Glutamatergic neuron (in vitro differentiated cells): ENCODE data around the gene DHX34. TPM values are rescaled to one million over a fixed set of nuclear protein-coding genes. Genes with fewer than 3 reads are reported as not detected.

ENCODE experiments used
- DNase-seq: peaks from one replicate; pipeline ENCODE4 v3.0.0; 2022
- H3K27ac Mint-ChIP-seq: one replicate; pipeline ENCODE4 v1.8.0; 2020; ENCODE audit warnings: mild to moderate bottlenecking, mixed read lengths, inconsistent platforms; ENCODE audit not compliant: unreplicated experiment
- H3K27me3 Mint-ChIP-seq: one replicate; pipeline ENCODE4 v1.8.0; 2020; ENCODE audit warnings: mild to moderate bottlenecking, moderate library complexity, mixed read lengths, inconsistent platforms; ENCODE audit not compliant: unreplicated experiment
- H3K36me3 Mint-ChIP-seq: one replicate; pipeline ENCODE4 v1.8.0; 2020; ENCODE audit warnings: mild to moderate bottlenecking, mixed read lengths, inconsistent platforms; ENCODE audit not compliant: unreplicated experiment
- H3K4me1 Mint-ChIP-seq: one replicate; pipeline ENCODE4 v1.8.0; 2020; ENCODE audit warnings: mild to moderate bottlenecking, low read depth, mixed read lengths, inconsistent platforms; ENCODE audit not compliant: unreplicated experiment
- H3K4me3 Mint-ChIP-seq: one replicate; pipeline ENCODE4 v1.8.0; 2020; ENCODE audit warnings: mild to moderate bottlenecking, mixed read lengths, inconsistent platforms; ENCODE audit not compliant: unreplicated experiment
- H3K9me3 Mint-ChIP-seq: one replicate; pipeline ENCODE4 v1.8.0; 2020; ENCODE audit warnings: mild to moderate bottlenecking, moderate library complexity, mixed read lengths, inconsistent platforms; ENCODE audit not compliant: unreplicated experiment
- CTCF ChIP-seq: fragments of 200-600 bp; sonication (generic); IDR thresholded peaks from one replicate; pipeline ENCODE4 v1.5.0; 2021; ENCODE audit not compliant: partially characterized antibody, unreplicated experiment
- total RNA-seq: library from RNA; stranded (reverse); fragmentation: NEBNext Ultra II Directional; extraction: Animal tissue kit (Norgen Biotek cat#: 25700); gene quantifications from one replicate; pipeline ENCODE4 v1.2.1, GENCODE V29; 2021; ENCODE audit not compliant: unreplicated experiment

Gene DHX34
- total RNA-seq, 1 donor from 2014 or later = 119 TPM

DNA sequence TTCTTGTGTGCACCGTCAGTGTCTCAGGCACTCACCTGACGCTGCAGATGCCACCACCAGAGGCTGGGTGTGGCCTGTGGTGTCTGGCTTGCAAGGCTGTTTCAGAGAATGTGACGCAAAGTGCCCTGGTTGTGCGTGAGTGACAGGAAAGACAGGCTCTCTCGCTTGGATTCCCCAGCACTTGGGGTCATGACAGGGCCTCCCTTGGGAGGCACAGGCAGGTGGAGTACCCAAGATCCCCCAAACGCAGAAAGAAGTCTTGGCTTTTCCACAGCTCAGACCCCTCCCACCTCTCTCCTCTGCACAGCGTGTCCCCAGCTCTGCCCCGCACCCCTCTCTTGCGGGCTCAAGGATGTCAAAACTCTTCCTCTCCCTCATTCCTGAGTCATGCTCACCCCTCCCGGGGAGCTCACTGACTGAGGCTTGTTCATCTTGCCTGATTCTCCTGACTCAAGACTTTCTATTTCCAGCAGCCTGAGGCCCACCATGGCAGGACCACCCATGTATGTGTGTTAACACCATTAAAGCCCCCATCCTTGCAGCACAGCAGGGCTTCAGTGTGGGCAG, 21.0 kb downstream of the DHX34 start:
- peaks cover 5% of the 10 kb centered on the region for H3K36me3 Mint-ChIP-seq
- peak overlapping the region; percentile 69 for H3K4me3 Mint-ChIP-seq
- peak overlapping the region; percentile 60 for H3K27ac Mint-ChIP-seq
- H3K9me3 Mint-ChIP-seq = no peaks in the 10 kb centered on the region
- no peak for DNase-seq
- peaks cover 15% of the 10 kb centered on the region for H3K4me1 Mint-ChIP-seq
- peaks cover 16% of the 10 kb centered on the region for H3K27me3 Mint-ChIP-seq
- no peak for TF ChIP-seq CTCF

- peaks cover 13% of the 10 kb centered on the region for H3K4me1 Mint-ChIP-seq
- DNase-seq = no peak
- no peak overlapping the region for H3K4me3 Mint-ChIP-seq
- peaks cover 13% of the 10 kb centered on the region for H3K27me3 Mint-ChIP-seq
- no peak overlapping the region for H3K27ac Mint-ChIP-seq
- peaks cover 2% of the 10 kb centered on the region for H3K9me3 Mint-ChIP-seq
- peaks cover 5% of the 10 kb centered on the region for H3K36me3 Mint-ChIP-seq
- TF ChIP-seq CTCF = no peak
Measured at GRCh38 chr19:47371261-47371660, 22.1 kb downstream of the DHX34 start.

DNA sequence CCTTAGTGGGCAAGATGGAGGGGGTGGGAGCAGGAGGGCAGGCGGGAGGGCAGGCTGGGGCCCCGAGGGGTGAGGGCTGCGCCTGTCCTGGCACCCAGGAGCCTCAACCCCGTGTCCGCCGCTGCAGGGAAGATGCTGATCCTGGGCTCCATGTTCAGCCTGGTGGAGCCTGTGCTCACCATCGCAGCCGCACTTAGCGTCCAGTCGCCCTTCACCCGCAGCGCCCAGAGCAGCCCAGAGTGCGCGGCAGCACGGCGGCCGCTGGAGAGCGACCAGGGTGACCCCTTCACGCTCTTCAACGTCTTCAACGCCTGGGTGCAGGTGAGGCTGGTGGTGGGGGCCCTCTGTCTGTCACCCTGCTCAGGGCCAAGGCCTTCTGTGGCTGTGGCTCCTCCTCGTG, 23.5 kb downstream of the DHX34 start:
- no peak overlapping the region for H3K4me3 Mint-ChIP-seq
- TF ChIP-seq CTCF = no peak
- H3K27ac Mint-ChIP-seq = no peak overlapping the region
- H3K4me1 Mint-ChIP-seq = peaks cover 17% of the 10 kb centered on the region
- H3K27me3 Mint-ChIP-seq = peaks cover 16% of the 10 kb centered on the region
- H3K36me3 Mint-ChIP-seq = peaks cover 5% of the 10 kb centered on the region
- DNase-seq = no peak
- H3K9me3 Mint-ChIP-seq = peaks cover 4% of the 10 kb centered on the region

- peaks cover 5% of the 10 kb centered on the region for H3K36me3 Mint-ChIP-seq
- H3K27ac Mint-ChIP-seq = no peak overlapping the region
- peaks cover 16% of the 10 kb centered on the region for H3K27me3 Mint-ChIP-seq
- peaks cover 17% of the 10 kb centered on the region for H3K4me1 Mint-ChIP-seq
- H3K9me3 Mint-ChIP-seq = peaks cover 4% of the 10 kb centered on the region
- DNase-seq = no peak
- no peak overlapping the region for H3K4me3 Mint-ChIP-seq
- no peak for TF ChIP-seq CTCF
Measured at GRCh38 chr19:47373246-47374240, 24.4 kb downstream of the DHX34 start.
